VCaP (cell line): ENCODE data around the gene ZBTB45.
A peak's percentile ranks its signal among the peaks of the same experiment; 100 is the strongest.
"Not testable (repeated sequence)": the region's sequence is repeated elsewhere in the genome, so short reads cannot be mapped to it uniquely, and the experiment has no call there.

ENCODE experiments used
- H3K27ac ChIP-seq: fragments of 450-650 bp; 2 replicates; pipeline ENCODE4 v1.5.1; 2017
- TF ChIP-seq, protein P1 (sequence below): fragments of 450-650 bp; conservative IDR thresholded peaks from 2 replicates; pipeline ENCODE4 v1.5.1; 2017; ENCODE audit warnings: mild to moderate bottlenecking, moderate library complexity

The ZBTB45 gene

GRCh38 chr19:58477130-58477529, 42.5 kb downstream of the ZBTB45 start:
- H3K27ac ChIP-seq, result peak overlapping the region; percentile 89
- TF ChIP-seq, protein P1, sequence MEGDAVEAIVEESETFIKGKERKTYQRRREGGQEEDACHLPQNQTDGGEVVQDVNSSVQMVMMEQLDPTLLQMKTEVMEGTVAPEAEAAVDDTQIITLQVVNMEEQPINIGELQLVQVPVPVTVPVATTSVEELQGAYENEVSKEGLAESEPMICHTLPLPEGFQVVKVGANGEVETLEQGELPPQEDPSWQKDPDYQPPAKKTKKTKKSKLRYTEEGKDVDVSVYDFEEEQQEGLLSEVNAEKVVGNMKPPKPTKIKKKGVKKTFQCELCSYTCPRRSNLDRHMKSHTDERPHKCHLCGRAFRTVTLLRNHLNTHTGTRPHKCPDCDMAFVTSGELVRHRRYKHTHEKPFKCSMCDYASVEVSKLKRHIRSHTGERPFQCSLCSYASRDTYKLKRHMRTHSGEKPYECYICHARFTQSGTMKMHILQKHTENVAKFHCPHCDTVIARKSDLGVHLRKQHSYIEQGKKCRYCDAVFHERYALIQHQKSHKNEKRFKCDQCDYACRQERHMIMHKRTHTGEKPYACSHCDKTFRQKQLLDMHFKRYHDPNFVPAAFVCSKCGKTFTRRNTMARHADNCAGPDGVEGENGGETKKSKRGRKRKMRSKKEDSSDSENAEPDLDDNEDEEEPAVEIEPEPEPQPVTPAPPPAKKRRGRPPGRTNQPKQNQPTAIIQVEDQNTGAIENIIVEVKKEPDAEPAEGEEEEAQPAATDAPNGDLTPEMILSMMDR, result no peak

DNA sequence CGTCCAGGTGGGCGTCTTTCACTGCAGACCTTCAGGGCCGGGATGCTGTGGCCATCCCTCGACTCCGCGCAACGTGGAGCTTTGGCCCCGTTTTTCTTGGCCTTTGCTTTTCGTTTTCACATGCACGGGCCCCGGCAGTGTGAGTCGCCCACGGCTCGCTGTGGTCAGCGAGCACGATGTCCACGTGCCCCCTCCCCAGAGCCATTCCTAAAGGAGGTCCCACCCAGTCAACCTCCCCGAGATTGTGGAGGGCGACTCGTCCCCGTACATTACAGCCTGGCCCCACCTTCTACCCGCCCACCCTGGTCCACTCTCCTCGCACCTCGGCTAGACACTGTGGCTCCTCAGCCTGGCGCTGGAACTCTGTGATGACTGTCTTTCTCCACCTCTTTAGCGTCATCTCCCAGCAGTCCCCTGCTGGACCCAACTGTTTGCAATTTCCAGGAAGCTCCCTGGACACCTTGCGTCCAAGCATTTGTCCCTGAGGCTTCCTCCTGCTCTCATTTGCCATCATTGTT, 43.1 kb downstream of the ZBTB45 start:
- TF ChIP-seq, protein P1, result no peak
- H3K27ac ChIP-seq, result peak overlapping the region; percentile 89

GRCh38 chr19:58475714-58476497, 43.7 kb downstream of the ZBTB45 start, which contains the start of gene ZNF446:
TSS of gene ZNF446 (plus strand) at chr19:58476352. CDS start at chr19:58477219, 867 bp downstream.
- TF ChIP-seq, protein P1, result no peak
- H3K27ac ChIP-seq, result peak within 1 kb of the TSS; percentile 89

GRCh38 chr19:58474997-58475713, 44.5 kb downstream of the ZBTB45 start:
- TF ChIP-seq, protein P1, result no peak
- peak overlapping the region; percentile 89 for H3K27ac ChIP-seq

DNA sequence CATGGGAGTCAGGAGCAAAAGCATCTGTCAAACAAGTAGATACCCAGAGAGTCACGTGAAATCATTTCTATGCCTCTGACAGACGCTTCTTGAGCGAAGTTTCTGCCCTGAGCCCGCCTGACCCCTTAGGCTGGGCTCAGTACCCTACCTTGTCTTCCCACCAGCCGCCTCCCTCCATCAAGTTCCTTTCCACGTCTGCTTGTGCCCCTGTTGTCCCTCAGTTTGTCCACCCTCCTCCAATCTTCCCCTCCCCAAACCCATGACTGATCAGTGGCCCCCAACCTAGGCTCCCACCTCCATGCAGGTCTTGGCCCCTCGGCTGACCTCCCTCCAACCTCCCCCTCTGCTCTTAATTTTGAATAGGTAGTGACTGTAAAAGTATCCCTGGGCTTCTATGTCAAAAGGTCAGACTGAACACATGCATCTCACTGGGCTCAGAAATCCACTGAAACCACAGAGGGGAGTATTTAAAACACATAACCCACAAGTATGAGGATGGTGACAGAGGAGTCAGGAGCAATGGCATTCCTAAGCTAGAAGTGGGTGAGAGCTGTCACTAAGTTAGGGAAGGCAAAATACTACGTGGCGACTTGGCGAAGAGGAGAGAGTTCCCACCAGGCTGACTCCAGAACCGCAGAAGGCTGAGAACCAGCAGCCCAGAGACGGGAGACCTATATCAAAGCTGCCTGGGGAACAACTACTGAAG, 45.2 kb downstream of the ZBTB45 start:
- H3K27ac ChIP-seq, result peak overlapping the region; percentile 89
- TF ChIP-seq, protein P1, result no peak

DNA sequence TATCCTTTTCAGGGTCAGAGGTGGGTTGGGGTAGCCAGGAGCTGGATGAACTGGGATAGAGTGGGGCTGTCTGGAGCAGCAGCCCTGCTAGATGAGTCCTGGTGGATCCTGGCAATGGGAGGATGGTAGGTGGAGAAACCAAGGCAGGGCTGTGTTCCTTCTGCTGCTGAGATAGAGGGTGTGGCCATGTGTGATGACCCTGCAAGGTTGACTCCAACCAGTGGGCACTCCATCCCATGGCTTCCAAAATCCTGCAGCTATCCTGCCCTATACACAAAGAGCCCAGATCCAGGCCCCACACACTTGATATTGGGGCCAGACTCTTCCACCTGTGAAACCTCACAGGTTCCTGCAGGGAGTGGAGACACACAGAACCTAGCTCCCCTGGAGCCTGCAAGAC, 45.8 kb downstream of the ZBTB45 start:
- H3K27ac ChIP-seq, result no peak overlapping the region
- TF ChIP-seq, protein P1, result no peak

DNA sequence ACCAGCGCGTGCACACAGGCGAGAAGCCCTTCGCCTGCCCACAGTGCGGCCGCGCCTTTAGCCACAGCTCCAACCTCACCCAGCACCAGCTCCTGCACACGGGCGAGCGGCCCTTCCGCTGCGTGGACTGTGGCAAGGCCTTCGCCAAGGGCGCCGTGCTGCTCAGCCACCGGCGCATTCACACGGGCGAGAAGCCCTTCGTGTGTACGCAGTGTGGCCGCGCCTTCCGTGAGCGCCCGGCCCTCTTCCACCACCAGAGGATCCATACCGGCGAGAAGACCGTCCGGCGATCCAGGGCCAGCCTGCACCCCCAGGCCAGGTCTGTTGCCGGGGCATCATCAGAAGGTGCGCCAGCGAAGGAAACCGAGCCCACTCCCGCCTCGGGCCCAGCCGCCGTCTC, 47.9 kb downstream of the ZBTB45 start:
- H3K27ac ChIP-seq, result no peak overlapping the region
- TF ChIP-seq, protein P1, result no peak

- not testable (repeated sequence) for H3K27ac ChIP-seq
Observed at GRCh38 chr19:58470837-58471543, 48.6 kb downstream of the ZBTB45 start.
